HG03025 (cell line): ENCODE results near the gene TRAK2.
"Not testable (repeated sequence)": the region's sequence is repeated elsewhere in the genome, so short reads cannot be mapped to it uniquely, and the experiment has no call there.

Experiments used
- ATAC-seq: cut with Tn5 transposase; IDR thresholded peaks from one replicate; pipeline ENCODE4 v1.9.1; 2021; ENCODE audit warnings: mild to moderate bottlenecking, moderate library complexity; ENCODE audit not compliant: unreplicated experiment, low FRiP score

The TRAK2 gene

DNA sequence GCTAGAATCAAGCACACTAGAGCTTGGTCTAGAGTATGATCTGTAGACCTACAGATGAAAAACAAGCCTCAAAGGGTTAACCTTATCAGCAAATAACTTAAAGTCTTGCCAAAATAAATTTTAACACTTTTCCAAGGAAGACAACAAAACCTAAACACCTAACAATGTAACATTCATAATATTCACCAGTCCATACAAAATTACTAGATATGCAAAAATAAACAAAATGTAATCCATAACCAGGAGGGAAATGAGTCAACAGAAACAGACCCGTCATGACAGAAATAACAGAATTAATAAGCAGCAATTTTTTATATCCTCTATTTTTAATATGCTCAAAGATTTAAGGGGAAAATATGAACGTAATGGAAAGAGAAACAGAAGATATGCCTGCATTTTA lies 36.1 kb downstream of the TRAK2 start:
- ATAC-seq, result no peak

DNA sequence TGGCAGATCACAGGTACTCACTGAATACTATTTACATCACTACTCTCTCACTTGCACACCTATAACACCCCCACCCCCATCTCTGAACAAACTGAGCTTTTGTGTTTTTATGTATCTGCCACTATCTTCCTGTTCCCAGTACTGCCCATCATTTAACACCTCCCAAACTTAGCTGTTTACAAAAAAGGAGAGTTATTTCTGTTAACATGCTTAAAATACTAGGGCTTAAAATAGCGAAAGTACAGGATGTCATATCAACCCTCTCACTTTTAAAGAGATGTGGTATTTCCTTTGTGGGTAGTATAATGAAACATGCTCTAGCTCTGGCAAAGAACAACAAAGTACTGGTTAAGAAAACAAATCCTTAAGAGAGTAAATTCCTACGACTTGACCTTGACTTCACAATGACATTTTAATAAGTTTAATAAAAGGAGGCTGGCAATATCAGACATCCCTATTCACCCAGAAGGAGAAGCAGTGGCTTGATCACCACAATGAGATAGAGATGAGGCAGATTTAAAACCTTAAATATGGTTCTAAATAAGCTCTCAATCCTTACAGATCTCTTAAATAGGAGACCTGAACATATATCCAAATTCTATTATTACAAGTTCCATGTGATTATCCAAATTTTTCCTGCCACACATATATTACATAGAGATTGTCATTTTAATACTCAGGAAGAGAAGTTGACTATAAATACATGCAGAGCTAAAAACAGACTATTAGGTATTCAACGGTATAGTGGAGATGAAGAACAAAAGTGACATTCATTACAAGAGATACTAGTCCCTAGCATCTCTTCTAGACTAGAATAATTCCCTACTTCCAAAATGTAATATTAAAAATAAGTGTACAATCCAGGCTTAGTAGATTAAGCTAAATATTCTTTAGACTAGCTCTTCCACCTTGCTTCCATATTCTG lies 36.9 kb downstream of the TRAK2 start:
- peak; percentile 63 for ATAC-seq

DNA sequence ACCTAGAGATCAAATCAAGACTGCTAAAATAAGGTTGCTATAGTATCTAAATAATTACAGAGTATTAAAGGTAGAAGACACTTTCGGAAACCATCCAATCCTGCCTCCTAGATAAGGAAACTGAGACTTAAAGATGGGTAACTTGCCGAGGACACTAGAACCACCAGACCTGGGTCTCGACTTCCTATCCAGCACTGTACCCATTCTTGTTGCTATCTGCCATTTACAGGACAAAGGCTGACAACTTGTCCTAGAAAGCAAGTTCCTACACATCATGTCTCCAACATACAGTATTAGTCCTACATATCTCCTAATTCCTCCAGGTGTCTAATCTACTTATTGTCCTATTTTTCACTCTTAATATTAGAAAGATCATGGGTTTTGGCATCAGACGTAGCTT lies 37.7 kb downstream of the TRAK2 start:
- no peak for ATAC-seq

DNA sequence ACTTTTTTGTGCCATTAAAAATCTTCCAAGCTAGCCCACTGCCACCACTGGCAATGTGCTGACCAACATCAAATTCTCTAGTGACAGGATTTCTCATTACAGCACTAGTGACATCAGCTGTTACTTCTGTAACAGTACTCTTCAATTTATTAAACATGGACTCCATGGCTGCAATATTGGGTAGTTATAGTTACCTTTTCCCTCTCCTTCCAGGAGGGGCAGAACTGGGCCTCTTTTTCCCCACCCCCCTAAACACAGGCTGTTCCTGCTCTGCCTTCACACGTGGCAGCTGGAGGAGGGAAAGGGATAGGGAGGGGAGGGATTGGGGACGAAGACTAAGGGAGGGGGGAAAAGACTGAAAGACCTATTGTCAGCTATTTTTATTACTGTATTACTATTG lies 38.1 kb downstream of the TRAK2 start:
- no peak for ATAC-seq

DNA sequence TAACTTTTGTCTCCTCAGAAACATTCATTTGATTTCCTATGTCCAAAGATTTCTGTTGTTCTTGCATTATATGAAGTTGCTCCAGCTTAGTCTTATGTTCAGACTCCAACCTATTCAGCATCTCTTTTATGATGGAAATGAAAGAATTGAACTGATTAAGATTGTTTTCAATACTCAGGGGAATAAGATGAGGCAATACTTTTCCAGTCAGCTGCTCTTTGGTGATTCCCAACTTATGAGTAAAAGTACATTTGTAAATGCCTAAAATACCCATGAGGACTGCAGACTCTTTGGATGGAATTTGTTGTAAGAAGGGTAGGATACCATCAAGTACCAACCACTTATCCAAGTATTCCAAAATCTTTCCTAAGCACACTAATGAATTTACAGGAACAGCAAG lies 39.8 kb downstream of the TRAK2 start:
- ATAC-seq, result no peak

DNA sequence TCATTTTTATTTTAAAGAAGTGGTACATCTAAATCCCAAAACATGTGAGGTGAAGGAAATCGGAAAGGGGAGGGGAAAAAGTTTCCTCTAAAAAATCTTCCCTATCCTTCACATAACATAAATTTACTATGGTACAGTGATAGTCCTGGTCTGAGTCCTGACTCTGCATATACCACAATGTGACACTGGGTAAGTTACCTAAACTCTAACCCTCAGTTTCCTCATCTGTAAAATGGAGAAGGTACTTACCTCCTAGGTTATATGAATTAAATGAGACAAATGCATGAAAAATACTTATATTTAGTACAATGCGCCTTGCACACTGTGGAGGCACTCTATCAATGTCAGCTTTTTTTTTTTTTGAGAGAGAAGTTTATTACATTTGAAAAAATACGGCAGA lies 42.3 kb downstream of the TRAK2 start:
- ATAC-seq, result no peak

DNA sequence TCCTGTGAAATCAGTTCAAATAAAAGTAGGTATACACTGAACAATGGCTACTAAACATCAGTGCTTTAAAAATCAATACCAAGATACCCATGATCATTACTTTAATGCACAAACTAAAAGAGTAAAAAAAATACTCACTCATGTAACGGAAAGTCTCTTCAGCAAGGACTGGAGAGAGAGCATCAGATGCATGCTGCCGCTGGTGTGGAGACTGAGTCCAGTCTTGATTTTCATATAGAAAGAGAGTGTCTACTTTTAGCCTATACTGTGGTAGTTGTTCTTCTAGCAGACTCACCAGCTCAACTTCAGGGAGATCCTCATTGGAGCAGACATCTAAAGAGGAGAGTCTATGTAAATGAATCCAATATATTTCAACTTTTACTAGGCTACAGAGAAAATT lies 44.0 kb downstream of the TRAK2 start:
- no peak for ATAC-seq

DNA sequence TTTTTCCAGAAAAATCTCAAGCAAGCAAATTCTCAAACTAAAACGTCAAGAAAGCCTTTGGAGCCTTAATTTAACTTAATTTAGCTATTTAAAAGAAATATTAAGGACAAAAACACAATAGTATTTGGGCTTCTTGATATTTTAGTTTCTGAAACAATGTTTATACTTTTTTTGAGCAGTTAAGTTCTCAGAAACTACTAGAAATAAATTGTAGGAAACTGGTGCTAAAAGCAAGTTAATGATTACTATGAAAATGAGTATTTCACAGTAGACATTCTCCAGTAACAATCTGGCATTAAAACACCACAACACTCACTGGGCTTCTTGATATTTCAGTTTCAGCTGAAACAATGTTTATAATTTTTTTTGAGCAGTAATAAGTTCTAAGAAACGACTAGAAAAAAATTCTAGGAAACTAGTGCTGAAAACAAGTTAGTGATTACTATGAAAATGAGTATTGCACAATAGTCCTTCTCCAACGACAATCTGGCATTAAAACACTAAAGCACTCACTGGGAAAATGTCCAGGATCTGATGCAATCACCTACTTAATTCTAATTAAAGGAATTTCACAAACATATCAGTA lies 45.1 kb downstream of the TRAK2 start:
- no peak for ATAC-seq

DNA sequence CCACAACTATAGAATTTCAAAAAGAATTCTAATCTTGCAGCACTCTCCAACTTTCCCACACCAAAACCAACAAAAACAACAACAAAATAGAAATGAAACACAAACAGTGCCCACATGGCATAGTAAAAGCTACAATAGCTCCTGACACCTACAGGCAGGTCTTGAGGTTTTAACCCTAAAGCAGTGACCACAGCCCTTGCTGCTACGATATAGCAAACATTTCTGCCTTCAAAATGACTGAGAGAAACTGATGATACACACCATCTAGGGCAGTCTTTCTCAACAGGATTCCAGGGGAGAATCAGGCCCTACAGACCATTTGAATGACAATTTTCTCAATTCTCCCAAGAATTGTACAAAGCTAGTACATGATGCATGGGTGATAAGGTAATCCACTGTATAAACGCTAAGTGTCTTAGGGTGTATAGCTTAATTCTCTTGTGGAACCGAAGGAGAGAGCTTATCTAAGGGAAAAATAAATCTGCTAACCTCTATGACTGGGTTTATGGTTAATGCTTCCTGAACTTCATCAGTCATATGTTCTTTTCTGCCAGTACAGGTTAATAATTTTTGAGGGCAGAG lies 46.5 kb downstream of the TRAK2 start:
- ATAC-seq, result no peak

DNA sequence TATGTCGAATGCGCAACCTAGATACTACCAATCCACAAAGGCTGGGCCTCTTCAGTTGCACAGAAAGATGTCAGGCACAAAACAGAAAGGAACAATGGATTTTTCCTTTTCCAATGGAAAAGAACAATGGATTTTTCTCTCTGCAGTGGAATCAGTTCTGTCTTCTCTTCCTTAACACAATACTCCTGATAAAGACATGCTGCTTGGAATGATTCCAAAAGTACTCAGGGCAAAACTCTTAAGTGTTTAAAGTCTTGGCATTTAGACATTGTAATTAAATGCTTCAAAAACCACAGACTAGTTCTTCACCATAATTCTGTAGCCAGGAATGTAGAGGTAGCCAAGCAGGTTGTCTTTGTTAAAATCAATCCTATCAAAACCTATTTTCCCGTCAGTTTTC lies 47.4 kb downstream of the TRAK2 start:
- ATAC-seq, result no peak

DNA sequence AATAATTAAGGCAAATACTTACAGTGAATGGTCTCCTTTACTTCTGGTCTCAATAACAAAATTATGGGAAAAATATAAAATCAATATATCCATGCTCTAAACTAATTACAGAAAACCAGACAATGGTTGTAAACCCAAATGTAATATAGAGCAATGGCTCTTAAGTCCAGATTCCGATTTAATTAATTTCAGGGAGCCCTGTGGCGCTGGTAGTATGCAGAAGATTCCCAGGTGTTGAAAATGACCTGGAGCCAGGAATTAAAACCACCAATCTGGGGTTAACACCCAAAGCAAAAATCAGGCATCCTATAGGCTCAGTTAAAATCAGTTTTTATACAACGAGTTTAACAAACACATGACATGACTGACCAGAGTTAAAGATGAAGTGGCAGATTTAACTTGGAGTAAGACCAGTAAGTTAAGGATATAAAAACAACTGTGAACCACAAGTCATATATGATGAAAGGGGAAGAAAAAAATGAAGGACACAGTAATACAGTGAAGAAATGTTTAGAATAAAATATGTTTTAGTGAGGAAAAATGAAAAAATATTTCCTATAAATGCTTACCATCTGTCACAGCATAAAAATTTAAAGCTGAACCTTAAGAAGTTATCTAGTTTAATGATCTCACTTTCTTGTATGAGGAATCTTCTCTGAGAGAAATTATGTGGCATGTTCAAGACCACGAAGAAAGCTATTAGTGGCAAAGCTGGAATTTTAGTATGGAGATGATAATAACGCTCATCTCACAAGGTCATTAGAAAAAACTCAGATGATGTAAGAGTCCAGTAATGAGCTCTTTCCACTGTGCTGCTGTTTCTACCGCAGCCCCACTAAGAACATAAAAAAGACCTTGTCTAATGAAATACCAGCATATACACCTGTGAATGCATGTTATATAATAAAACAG lies 48.4 kb downstream of the TRAK2 start:
- ATAC-seq, result no peak

DNA sequence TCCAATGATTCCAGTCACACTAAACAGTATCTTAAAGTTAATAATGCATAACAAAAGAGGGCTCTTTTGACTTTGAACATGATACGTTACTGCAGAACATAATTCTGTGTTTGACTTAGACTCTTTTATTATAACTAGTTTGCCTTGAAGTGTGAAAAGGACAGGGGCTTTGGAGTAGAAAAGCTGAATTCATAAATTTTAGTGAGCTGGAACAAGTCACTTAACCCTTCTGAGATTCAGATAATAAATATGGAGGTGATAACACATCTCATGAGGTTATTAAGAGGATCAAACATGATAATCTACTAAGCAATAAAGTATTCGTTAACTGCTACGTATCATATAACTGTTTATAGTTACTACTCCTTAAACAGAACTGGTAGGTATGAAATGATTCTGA lies 49.4 kb downstream of the TRAK2 start:
- ATAC-seq, result no peak

DNA sequence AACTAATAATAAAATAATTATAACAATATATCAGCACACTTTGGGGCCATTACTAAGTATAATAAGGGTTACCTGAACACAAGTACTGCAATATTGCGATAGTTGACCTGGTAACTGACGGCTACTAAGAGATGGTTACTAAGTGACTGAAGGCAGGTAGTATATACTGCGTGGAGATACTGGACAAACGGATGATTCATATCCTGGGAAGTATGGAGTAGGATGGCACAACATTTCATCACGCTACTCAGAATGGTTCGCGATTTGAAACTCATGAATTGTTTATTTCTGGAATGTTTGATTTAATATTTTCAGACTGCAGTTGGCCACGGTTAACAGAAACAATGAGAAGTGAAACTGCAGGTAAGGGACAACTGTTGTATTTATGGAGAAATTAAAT lies 54.7 kb downstream of the TRAK2 start:
- ATAC-seq, result no peak

DNA sequence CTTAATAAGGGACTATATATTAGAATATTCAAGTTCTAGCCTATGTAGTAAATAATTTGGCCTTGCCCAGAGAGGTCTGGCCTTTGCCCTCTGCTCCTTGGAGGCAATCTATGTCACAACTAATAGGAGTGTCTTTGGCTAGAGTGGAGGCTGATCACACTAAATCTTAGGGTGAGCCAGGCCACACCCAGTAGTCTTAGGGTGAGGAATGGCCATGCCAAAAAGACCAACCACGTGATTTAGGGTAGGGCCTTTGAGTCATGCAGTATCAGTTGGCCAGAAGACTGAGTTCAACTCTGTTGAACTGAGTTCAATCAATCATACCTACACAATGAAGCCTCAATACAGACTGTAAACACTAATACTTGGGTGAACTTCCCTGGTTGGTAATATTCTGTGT lies 68.1 kb downstream of the TRAK2 start:
- no peak for ATAC-seq

DNA sequence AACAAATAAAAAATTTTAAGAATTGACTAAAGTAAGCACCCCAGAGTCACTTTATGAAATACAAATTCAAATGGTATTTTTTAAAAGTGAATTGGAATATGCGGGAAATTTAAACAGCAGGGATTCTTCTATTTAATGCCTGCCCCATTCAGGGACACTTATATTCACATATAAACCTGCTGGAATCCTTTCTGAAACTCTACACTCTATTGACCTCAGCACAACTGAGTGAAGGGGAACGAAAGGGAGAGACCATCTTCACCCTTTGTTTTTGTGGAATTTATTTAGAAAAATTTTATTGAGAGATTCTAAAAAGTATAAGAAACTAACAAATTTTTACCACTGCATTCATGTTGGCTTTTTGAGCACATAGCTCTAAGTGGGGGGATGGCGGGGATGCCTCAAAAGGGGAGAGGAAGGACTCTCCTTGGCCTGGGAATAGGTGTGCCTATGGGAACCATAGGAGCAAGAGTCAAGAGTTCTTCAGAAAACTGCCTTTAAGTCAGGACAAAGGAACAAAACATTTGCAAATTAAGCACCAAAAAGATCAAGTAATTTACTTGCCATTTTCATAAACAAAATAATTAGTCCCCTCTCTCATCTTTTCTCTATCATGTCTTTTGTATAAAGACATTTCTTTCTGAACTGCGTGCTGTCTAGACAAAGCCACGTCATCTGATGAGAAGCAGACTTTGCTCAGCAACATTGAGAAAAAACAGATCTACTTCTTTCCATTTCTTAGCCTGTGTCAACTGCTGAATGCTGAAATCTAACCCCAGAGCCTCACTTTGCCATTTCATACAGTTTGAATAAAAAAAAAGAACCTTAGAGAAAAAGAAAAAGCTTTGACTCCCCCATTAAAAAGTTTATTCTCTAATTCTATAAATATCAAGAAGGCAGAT lies 72.5 kb downstream of the TRAK2 start:
- ATAC-seq, result no peak

DNA sequence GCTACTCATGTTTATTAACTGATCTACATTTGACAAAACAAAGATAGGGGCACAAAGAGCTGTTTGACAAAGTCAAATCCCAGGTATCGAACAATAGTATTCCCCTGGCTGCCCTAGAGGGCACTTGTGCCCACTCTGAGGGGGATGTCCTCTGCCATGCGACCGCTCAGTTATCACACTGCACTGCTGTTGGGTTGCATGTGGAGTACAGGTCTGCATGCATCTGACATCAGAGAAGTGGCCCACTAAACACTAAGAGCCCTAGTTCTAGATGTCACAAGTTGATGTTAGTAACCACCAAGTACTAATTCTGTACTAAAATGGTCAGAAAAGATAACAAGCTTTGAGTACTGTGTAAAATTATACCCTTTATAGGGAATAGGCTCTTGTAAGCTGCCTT lies 74.0 kb downstream of the TRAK2 start:
- ATAC-seq, result no peak

DNA sequence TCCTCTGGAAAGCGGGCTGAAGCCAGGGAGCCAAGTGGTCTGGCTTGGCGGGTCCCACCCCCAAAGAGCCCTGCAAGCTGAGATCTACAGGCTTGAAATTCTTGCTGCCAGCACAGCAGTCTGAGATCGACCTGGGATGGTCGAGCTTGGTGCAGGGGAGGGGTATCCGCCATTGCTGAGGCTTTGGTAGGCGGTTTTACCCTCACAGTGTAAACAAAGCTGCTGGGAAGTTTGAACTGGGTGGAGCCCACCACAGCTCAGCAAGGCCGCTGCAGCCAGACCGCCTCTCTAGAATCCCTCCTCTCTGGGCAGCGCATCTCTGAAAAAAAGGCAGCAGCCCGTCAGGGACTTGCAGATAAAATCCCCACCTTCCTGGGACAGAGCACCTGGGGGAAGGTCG lies 81.5 kb downstream of the TRAK2 start:
- no peak for ATAC-seq

DNA sequence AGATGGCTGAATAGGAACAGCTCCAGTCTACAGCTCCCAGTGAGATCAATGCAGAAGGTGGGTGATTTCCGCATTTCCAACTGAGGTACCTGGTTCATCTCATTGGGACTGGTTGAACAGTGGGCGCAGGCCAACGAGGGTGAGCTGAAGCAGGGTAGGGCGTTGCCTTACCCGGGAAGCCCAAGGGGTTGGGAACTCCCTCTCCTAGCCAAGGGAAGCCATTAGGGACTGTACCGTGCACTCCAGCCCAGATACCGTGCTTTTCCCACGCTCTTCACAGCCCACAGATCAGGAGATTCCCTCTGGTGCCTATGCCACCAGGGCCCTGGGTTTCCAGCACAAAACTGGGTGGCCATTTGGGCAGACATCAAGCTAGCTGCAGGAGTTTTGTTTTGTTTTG lies 81.9 kb downstream of the TRAK2 start:
- not testable (repeated sequence) for ATAC-seq

DNA sequence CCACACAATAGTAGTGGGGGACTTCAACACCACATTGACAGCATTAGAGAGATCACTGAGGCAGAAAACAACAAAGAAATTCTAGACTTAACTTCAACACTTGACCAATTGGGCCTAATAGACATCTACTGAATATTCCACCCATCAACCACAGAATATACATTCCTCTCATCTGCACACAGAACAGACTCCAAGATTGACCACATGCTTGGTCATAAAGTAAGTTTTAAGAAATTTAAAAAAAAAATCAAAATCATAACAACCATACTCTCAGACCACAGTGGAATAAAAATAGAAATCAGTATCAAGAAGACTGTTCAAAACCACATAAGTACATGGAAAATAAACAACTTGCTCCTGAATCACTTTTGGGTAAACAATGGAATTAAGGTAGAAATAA lies 85.1 kb downstream of the TRAK2 start:
- ATAC-seq, result no peak
